Trophoblast cell (in vitro differentiated cells and primary cell): ENCODE data around the gene COA8.

Source experiments
- DNase-seq, 2 donors: peaks; one replicate each; pipeline ENCODE4 v3.0.0-alpha.2; 2016
- H2AFZ ChIP-seq: 2 replicates; pipeline ENCODE4 v1.6.1; 2013; ENCODE audit warnings: low read length, moderate library complexity, mild to moderate bottlenecking; ENCODE audit not compliant: insufficient read depth, poor library complexity
- H2AK5ac ChIP-seq: 2 replicates; pipeline ENCODE4 v1.6.1; 2013; ENCODE audit warnings: mild to moderate bottlenecking, low read length
- H2BK120ac ChIP-seq: 2 replicates; pipeline ENCODE4 v1.6.1; 2013; ENCODE audit warnings: low read length, mild to moderate bottlenecking, moderate library complexity; ENCODE audit not compliant: insufficient read depth, poor library complexity
- H2BK12ac ChIP-seq: 2 replicates; pipeline ENCODE4 v1.6.1; 2013; ENCODE audit warnings: mild to moderate bottlenecking, low read length, moderate library complexity
- H2BK5ac ChIP-seq: 2 replicates; pipeline ENCODE4 v1.6.1; 2013; ENCODE audit warnings: low read length, low read depth, moderate library complexity, mild to moderate bottlenecking; ENCODE audit not compliant: poor library complexity
- H3K14ac ChIP-seq: 2 replicates; pipeline ENCODE4 v1.6.1; 2013; ENCODE audit warnings: mild to moderate bottlenecking, low read length
- H3K18ac ChIP-seq: 2 replicates; pipeline ENCODE4 v1.6.1; 2013; ENCODE audit warnings: mild to moderate bottlenecking, low read length
- H3K23ac ChIP-seq: 2 replicates; pipeline ENCODE4 v1.6.1; 2013; ENCODE audit warnings: low read length
- H3K27ac ChIP-seq: 2 replicates; pipeline ENCODE4 v1.5.1; 2013; ENCODE audit warnings: low read depth, mild to moderate bottlenecking, inconsistent platforms, low read length, moderate library complexity
- H3K27me3 ChIP-seq: 2 replicates; pipeline ENCODE4 v1.6.1; 2013; ENCODE audit warnings: inconsistent platforms, mild to moderate bottlenecking, low read length, moderate library complexity; ENCODE audit not compliant: insufficient read depth
- H3K36me3 ChIP-seq, 2 experiments: 1 replicate in 1 of 2; 2 replicates in 1 of 2; pipeline ENCODE4 v1.6.1; 2013; ENCODE audit warnings: low read length in 2 of 2, mild to moderate bottlenecking in 2 of 2, moderate library complexity in 1 of 2; ENCODE audit not compliant: insufficient read depth in 2 of 2, control insufficient read depth in 1 of 2
- H3K4ac ChIP-seq: 2 replicates; pipeline ENCODE4 v1.6.1; 2013; ENCODE audit warnings: low read depth, mild to moderate bottlenecking, low read length, moderate library complexity
- H3K4me1 ChIP-seq, 2 experiments: 1 replicate in 1 of 2; 2 replicates in 1 of 2; pipeline ENCODE4 v1.6.1; 2013; ENCODE audit warnings: low read length in 2 of 2, mild to moderate bottlenecking in 2 of 2, moderate library complexity in 1 of 2; ENCODE audit not compliant: insufficient read depth in 2 of 2, control insufficient read depth in 1 of 2
- H3K4me2 ChIP-seq: 2 replicates; pipeline ENCODE4 v1.6.1; 2013; ENCODE audit warnings: inconsistent platforms, mild to moderate bottlenecking, low read length, moderate library complexity
- H3K4me3 ChIP-seq: 2 replicates; pipeline ENCODE4 v1.5.1; 2013; ENCODE audit warnings: mild to moderate bottlenecking, low read depth, low read length, inconsistent platforms
- H3K79me1 ChIP-seq: one replicate; pipeline ENCODE4 v1.6.1; 2013; ENCODE audit warnings: low read length
- H3K79me2 ChIP-seq: 2 replicates; pipeline ENCODE4 v1.6.1; 2013; ENCODE audit warnings: low read length, mild to moderate bottlenecking; ENCODE audit not compliant: control insufficient read depth, insufficient read depth, poor library complexity
- H3K9ac ChIP-seq: 2 replicates; pipeline ENCODE4 v1.6.1; 2013; ENCODE audit warnings: mild to moderate bottlenecking, low read length
- H3K9me3 ChIP-seq: 2 replicates; pipeline ENCODE4 v1.6.1; 2013; ENCODE audit warnings: low read depth, mild to moderate bottlenecking, control low read depth, inconsistent platforms, low read length; ENCODE audit not compliant: insufficient read depth
- H4K12ac ChIP-seq: 2 replicates; pipeline ENCODE4 v1.6.1; 2013; ENCODE audit warnings: low read depth, mild to moderate bottlenecking, low read length, moderate library complexity
- H4K8ac ChIP-seq: 2 replicates; pipeline ENCODE4 v1.6.1; 2013; ENCODE audit warnings: low read depth, mild to moderate bottlenecking, low read length, moderate library complexity
- H4K91ac ChIP-seq: one replicate; pipeline ENCODE4 v1.6.1; 2013; ENCODE audit warnings: low read depth, mild to moderate bottlenecking, low read length, moderate library complexity
- WGBS: extraction: QIAGEN DNeasy Blood & Tissue Kit; methylation state at CpG from one replicate; pipeline ENCODE4 v1.1.7; 2013; ENCODE audit warnings: missing lambda C conversion rate; ENCODE audit not compliant: insufficient read length, insufficient coverage; ENCODE audit errors: extremely low coverage; 5-methylcytosine and 5-hydroxymethylcytosine counted together

Gene COA8

GRCh38 chr14:103629503-103630121 is 66.9 kb downstream of the COA8 start:
- H3K27me3 ChIP-seq, result no peaks in the 10 kb centered on the region
- no peak overlapping the region for H3K23ac ChIP-seq

GRCh38 chr14:103630364-103631108 is 67.8 kb downstream of the COA8 start:
- WGBS, result no CpG with 5 or more reads among the region's 5 CpGs
- H3K4me2 ChIP-seq, result peak overlapping the region; percentile 24

More at GRCh38 chr14:103629503-103630121, 66.9 kb downstream of the COA8 start:
- Histone ChIP-seq H2AFZ (peak overlapping the region; percentile 98), H2BK120ac (peak overlapping the region; percentile 96), H3K4me1 (peaks cover 9 to 16% of the 10 kb centered on the region in 2 experiments), H3K4me2 (peak overlapping the region; percentile 80), H3K18ac (peak overlapping the region; percentile 100), H4K8ac (peak overlapping the region; percentile 95), H4K91ac (peak overlapping the region; percentile 98), H2BK12ac (peak overlapping the region; percentile 53), H3K4me3 (peak overlapping the region; percentile 100), H2BK5ac (peak overlapping the region; percentile 92), H3K9me3 (no peaks in the 10 kb centered on the region), H4K12ac (peak overlapping the region; percentile 100), H3K79me1 (peaks cover 17% of the 10 kb centered on the region), H3K9ac (peak overlapping the region; percentile 99), H3K36me3 (peaks cover 5 to 8% of the 10 kb centered on the region in 2 experiments), H3K4ac (peak overlapping the region; percentile 99), H3K14ac (peak overlapping the region; percentile 100), H3K79me2 (peaks cover 28% of the 10 kb centered on the region), H2AK5ac (peak overlapping the region; percentile 98), H3K27ac (peak overlapping the region; percentile 94)
- WGBS, result no CpG with 5 or more reads among the region's 71 CpGs
- DNase-seq, result peak; percentile 23 to 60

GRCh38 chr14:103633391-103633790 is 70.6 kb downstream of the COA8 start:
- Histone ChIP-seq H4K12ac (no peak overlapping the region), H2BK5ac (no peak overlapping the region)

More at GRCh38 chr14:103630364-103631108, 67.8 kb downstream of the COA8 start:
- H2BK120ac ChIP-seq, result no peak overlapping the region
- H3K4me1 ChIP-seq, result peaks cover 9 to 12% of the 10 kb centered on the region in 2 experiments
- H3K23ac ChIP-seq, result no peak overlapping the region
- peak overlapping the region; percentile 94 for H3K4ac ChIP-seq
- no peak overlapping the region for H3K27ac ChIP-seq
- H3K9ac ChIP-seq, result no peak overlapping the region
- no peak overlapping the region for H4K8ac ChIP-seq
- peaks cover 17% of the 10 kb centered on the region for H3K79me1 ChIP-seq
- H4K12ac ChIP-seq, result no peak overlapping the region
- H3K9me3 ChIP-seq, result no peaks in the 10 kb centered on the region
- H4K91ac ChIP-seq, result no peak overlapping the region
- no peak overlapping the region for H2AK5ac ChIP-seq
- no peak overlapping the region for H3K14ac ChIP-seq
- DNase-seq, result peak; percentile 14 to 64
- H3K4me3 ChIP-seq, result no peak overlapping the region
- H3K79me2 ChIP-seq, result peaks cover 28% of the 10 kb centered on the region
- H3K36me3 ChIP-seq, result peaks cover 5 to 8% of the 10 kb centered on the region in 2 experiments
- no peak overlapping the region for H2AFZ ChIP-seq
- H3K27me3 ChIP-seq, result no peaks in the 10 kb centered on the region
- H2BK12ac ChIP-seq, result no peak overlapping the region
- no peak overlapping the region for H3K18ac ChIP-seq
- no peak overlapping the region for H2BK5ac ChIP-seq

GRCh38 chr14:103634156-103634555 is 71.4 kb downstream of the COA8 start:
- Histone ChIP-seq H3K27me3 (no peaks in the 10 kb centered on the region), H2BK12ac (no peak overlapping the region), H2BK5ac (no peak overlapping the region), H3K14ac (no peak overlapping the region), H3K79me2 (peaks cover 25% of the 10 kb centered on the region), H4K8ac (no peak overlapping the region), H2AK5ac (no peak overlapping the region), H3K36me3 (peaks cover 10 to 14% of the 10 kb centered on the region in 2 experiments), H3K79me1 (peaks cover 8% of the 10 kb centered on the region), H3K4ac (peak overlapping the region; percentile 95), H3K4me1 (peaks cover 3 to 5% of the 10 kb centered on the region in 2 experiments), H3K27ac (no peak overlapping the region), H3K9ac (no peak overlapping the region), H4K91ac (no peak overlapping the region), H3K23ac (no peak overlapping the region), H3K9me3 (no peaks in the 10 kb centered on the region), H4K12ac (no peak overlapping the region), H2BK120ac (no peak overlapping the region), H3K18ac (no peak overlapping the region), H3K4me2 (no peak overlapping the region), H2AFZ (peak overlapping the region; percentile 45), H3K4me3 (no peak overlapping the region)
- no CpG with 5 or more reads among the region's 4 CpGs for WGBS
- no peak for DNase-seq

More at GRCh38 chr14:103633391-103633790, 70.6 kb downstream of the COA8 start:
- Histone ChIP-seq H2BK120ac (no peak overlapping the region), H4K8ac (no peak overlapping the region), H3K4me1 (peaks cover 5 to 6% of the 10 kb centered on the region in 2 experiments), H2BK12ac (no peak overlapping the region), H4K91ac (no peak overlapping the region), H2AFZ (peak overlapping the region; percentile 17), H3K4ac (peak overlapping the region; percentile 93), H3K9ac (no peak overlapping the region), H3K79me2 (peaks cover 31% of the 10 kb centered on the region), H3K79me1 (peaks cover 15% of the 10 kb centered on the region), H3K14ac (no peak overlapping the region), H3K4me3 (no peak overlapping the region), H3K9me3 (no peaks in the 10 kb centered on the region), H3K27me3 (no peaks in the 10 kb centered on the region), H2AK5ac (no peak overlapping the region), H3K4me2 (no peak overlapping the region), H3K27ac (no peak overlapping the region), H3K36me3 (peaks cover 10 to 14% of the 10 kb centered on the region in 2 experiments), H3K18ac (no peak overlapping the region), H3K23ac (no peak overlapping the region)
- no CpG with 5 or more reads among the region's 1 CpG for WGBS
- DNase-seq, result no peak
